Measurements from ENCODE around the gene DDX46.
"Not testable (repeated sequence)": the region's sequence is repeated elsewhere in the genome, so short reads cannot be mapped to it uniquely, and the experiment has no call there.

The DDX46 gene

GRCh38 chr5:134787692-134788091, 29.1 kb downstream of the DDX46 start:
- DNase-seq: no peak

- no peak for DNase-seq
Measured at GRCh38 chr5:134791580-134791979, 33.0 kb downstream of the DDX46 start.

- DNase-seq: no peak
Measured at GRCh38 chr5:134792286-134792685, 33.7 kb downstream of the DDX46 start.

GRCh38 chr5:134793111-134793510, 34.5 kb downstream of the DDX46 start:
- no peak for DNase-seq

- no peak for DNase-seq
Measured at GRCh38 chr5:134794082-134794481, 35.5 kb downstream of the DDX46 start.

- no peak for DNase-seq
Measured at GRCh38 chr5:134794819-134795218, 36.2 kb downstream of the DDX46 start.

- no peak for DNase-seq
Measured at GRCh38 chr5:134798468-134798867, 39.9 kb downstream of the DDX46 start.

- no peak for DNase-seq
Measured at GRCh38 chr5:134803821-134804220, 45.2 kb downstream of the DDX46 start.

GRCh38 chr5:134813407-134813806, 54.8 kb downstream of the DDX46 start:
- DNase-seq: no peak

- no peak for DNase-seq
Measured at GRCh38 chr5:134813827-134814226, 55.2 kb downstream of the DDX46 start.

- DNase-seq: no peak
Measured at GRCh38 chr5:134817006-134817405, 58.4 kb downstream of the DDX46 start.

- no peak for DNase-seq
Measured at GRCh38 chr5:134818776-134819175, 60.2 kb downstream of the DDX46 start.

GRCh38 chr5:134819407-134819963, 60.9 kb downstream of the DDX46 start:
- no peak for DNase-seq

- DNase-seq: no peak
Measured at GRCh38 chr5:134821841-134822240, 63.3 kb downstream of the DDX46 start.

- DNase-seq: no peak
Measured at GRCh38 chr5:134824681-134825080, 66.1 kb downstream of the DDX46 start.

- DNase-seq: no peak
Measured at GRCh38 chr5:134825212-134825611, 66.6 kb downstream of the DDX46 start.

- no peak for DNase-seq
Measured at GRCh38 chr5:134833340-134834032, 74.9 kb downstream of the DDX46 start.

GRCh38 chr5:134835623-134836022, 77.0 kb downstream of the DDX46 start:
- no peak for DNase-seq

GRCh38 chr5:134837530-134838181, 79.1 kb downstream of the DDX46 start:
- no peak for DNase-seq

- DNase-seq: not testable (repeated sequence)
Measured at GRCh38 chr5:134838361-134838760, 79.8 kb downstream of the DDX46 start.

GRCh38 chr5:134840811-134841210, 82.2 kb downstream of the DDX46 start:
- no peak for DNase-seq

- no peak for DNase-seq
Measured at GRCh38 chr5:134844252-134844651, 85.7 kb downstream of the DDX46 start.

- DNase-seq: no peak
Measured at GRCh38 chr5:134845335-134845851, 86.8 kb downstream of the DDX46 start.

Data from GDM1 (cell line).